IMR-90 (cell line): ENCODE data around the gene PCDHB11. TPM values are rescaled to one million over a fixed set of nuclear protein-coding genes. Genes with fewer than 3 reads are reported as not detected.
"Not testable (repeated sequence)": the region's sequence is repeated elsewhere in the genome, so short reads cannot be mapped to it uniquely, and the experiment has no call there.

Source experiments
- ATAC-seq: fragments of 200-7000 bp; cut with Tn5 transposase; 2 replicates; pipeline ENCODE4 v1.9.1; 2020; ENCODE audit warnings: low read depth, mild to moderate bottlenecking, moderate library complexity
- BruUV-seq: library from RNA; stranded (reverse); fragments of 400-500 nt; replicated peaks from 2 replicates; lab custom pipeline; 2021; lab: Mats Ljungman, UMichigan
- CTCF ChIA-PET: fragments of 300-600 bp; formaldehyde crosslinking; extraction: SDS; loops from one replicate; lab custom pipeline; 2021; ENCODE audit warnings: antibody characterized with exemption; lab: Yijun Ruan, JAX
- POLR2A ChIA-PET: fragments of 300-600 bp; sonication (Branson Sonifier 250); formaldehyde crosslinking; loops from one replicate; lab custom pipeline; 2022; ENCODE audit warnings: antibody characterized with exemption; ENCODE audit not compliant: unreplicated experiment; lab: Charles Lee
- DNase-seq: peaks from one replicate; pipeline ENCODE4 v3.0.0; 2013
- H2AFZ ChIP-seq: replicated peaks from 2 replicates; pipeline ENCODE3; 2013; ENCODE audit warnings: low read length, mild to moderate bottlenecking; ENCODE audit not compliant: poor library complexity
- H2AK5ac ChIP-seq: 2 replicates; pipeline ENCODE4 v1.6.1; 2013; ENCODE audit warnings: low read depth, low read length, inconsistent platforms
- H2AK9ac ChIP-seq: replicated peaks from 2 replicates; pipeline ENCODE3; 2013; ENCODE audit warnings: mild to moderate bottlenecking, low read depth, low read length, moderate library complexity; ENCODE audit not compliant: poor library complexity
- H2BK120ac ChIP-seq: 2 replicates; pipeline ENCODE4 v1.6.1; 2013; ENCODE audit warnings: low read depth, low read length, inconsistent platforms
- H2BK15ac ChIP-seq: 3 replicates; pipeline ENCODE4 v1.6.1; 2013; ENCODE audit warnings: low read depth, low read length, inconsistent platforms
- H2BK20ac ChIP-seq: 2 replicates; pipeline ENCODE4 v1.6.1; 2013; ENCODE audit warnings: low read depth, mild to moderate bottlenecking, inconsistent platforms, low read length, moderate library complexity
- H2BK5ac ChIP-seq: 2 replicates; pipeline ENCODE4 v1.6.1; 2013; ENCODE audit warnings: mild to moderate bottlenecking, low read depth, low read length, inconsistent platforms; ENCODE audit not compliant: poor library complexity, severe bottlenecking
- H3K14ac ChIP-seq: replicated peaks from 2 replicates; pipeline ENCODE4 v1.6.1; 2013; ENCODE audit warnings: low read depth, low read length, inconsistent platforms
- H3K18ac ChIP-seq: 2 replicates; pipeline ENCODE4 v1.6.1; 2013; ENCODE audit warnings: low read depth, low read length, control low read depth
- H3K23ac ChIP-seq: 2 replicates; pipeline ENCODE4 v1.6.1; 2013; ENCODE audit warnings: low read depth, low read length, inconsistent platforms
- H3K27ac ChIP-seq: 2 replicates; pipeline ENCODE4 v1.5.1; 2013; ENCODE audit warnings: mild to moderate bottlenecking, control low read depth, low read length; ENCODE audit not compliant: insufficient read depth
- H3K27me3 ChIP-seq: 2 replicates; pipeline ENCODE4 v1.6.1; 2013; ENCODE audit warnings: low read length; ENCODE audit not compliant: control insufficient read depth, insufficient read depth
- H3K36me3 ChIP-seq: 2 replicates; pipeline ENCODE4 v1.6.1; 2013; ENCODE audit warnings: low read length, mixed read lengths; ENCODE audit not compliant: control insufficient read depth, insufficient read depth
- H3K4ac ChIP-seq: 2 replicates; pipeline ENCODE4 v1.6.1; 2013; ENCODE audit warnings: low read depth, low read length, inconsistent platforms
- H3K4me1 ChIP-seq: 2 replicates; pipeline ENCODE4 v1.6.1; 2013; ENCODE audit warnings: low read length, mixed read lengths; ENCODE audit not compliant: control insufficient read depth, insufficient read depth
- H3K4me2 ChIP-seq: 2 replicates; pipeline ENCODE4 v1.6.1; 2013; ENCODE audit warnings: low read depth, mild to moderate bottlenecking, control low read depth, low read length, moderate library complexity
- H3K4me3 ChIP-seq: 2 replicates; pipeline ENCODE4 v1.5.1; 2013; ENCODE audit warnings: low read depth, mild to moderate bottlenecking, control low read depth, low read length, moderate library complexity; ENCODE audit not compliant: insufficient read depth
- H3K56ac ChIP-seq: 2 replicates; pipeline ENCODE4 v1.6.1; 2013; ENCODE audit warnings: low read length, inconsistent platforms; ENCODE audit not compliant: insufficient read depth; ENCODE audit errors: extremely low read depth
- H3K79me1 ChIP-seq, 2 experiments: 2 replicates each; pipeline ENCODE4 v1.6.1; 2013; ENCODE audit warnings: low read length in 2 of 2, inconsistent platforms in 1 of 2, low read depth in 1 of 2
- H3K9ac ChIP-seq: 2 replicates; pipeline ENCODE4 v1.6.1; 2013; ENCODE audit warnings: low read depth, low read length, control low read depth
- H3K9me1 ChIP-seq: 2 replicates; pipeline ENCODE4 v1.6.1; 2013; ENCODE audit warnings: low read length, inconsistent platforms; ENCODE audit not compliant: insufficient read depth
- H3K9me3 ChIP-seq: 2 replicates; pipeline ENCODE4 v1.6.1; 2013; ENCODE audit warnings: low read length; ENCODE audit not compliant: control insufficient read depth, insufficient read depth
- H4K20me1 ChIP-seq: 2 replicates; pipeline ENCODE4 v1.6.1; 2013; ENCODE audit warnings: low read length, inconsistent platforms; ENCODE audit not compliant: insufficient read depth
- H4K5ac ChIP-seq: 2 replicates; pipeline ENCODE4 v1.6.1; 2013; ENCODE audit warnings: mild to moderate bottlenecking, low read depth, low read length, control low read depth
- H4K8ac ChIP-seq, 2 experiments: 2 replicates each; pipeline ENCODE4 v1.6.1; 2013; ENCODE audit warnings: low read depth in 2 of 2, low read length in 2 of 2, control low read depth in 1 of 2, inconsistent platforms in 1 of 2
- H4K91ac ChIP-seq: 2 replicates; pipeline ENCODE4 v1.6.1; 2013; ENCODE audit warnings: low read depth, low read length, inconsistent platforms; ENCODE audit not compliant: insufficient read depth
- WGBS, 2 experiments: methylation state at CpG; one replicate each; pipeline versions ENCODE4 v1.1.5 to v1.1.7; 2013; ENCODE audit warnings: missing lambda C conversion rate in 2 of 2; ENCODE audit not compliant: insufficient read length in 1 of 2; ENCODE audit errors: extremely low coverage in 2 of 2; 5-methylcytosine and 5-hydroxymethylcytosine counted together
- dilution Hi-C: fragments of 300-500 bp; cut with HindIII; formaldehyde crosslinking; loops from one replicate; pipeline ENCODE4 v1.14.3; 2018; ENCODE audit warnings: low sequenced_read_pairs; ENCODE audit not compliant: unreplicated experiment
- in situ Hi-C: fragments of 300-500 bp; cut with MboI; formaldehyde crosslinking; loops from 3 replicates; pipeline ENCODE4 v1.14.3; 2019; ENCODE audit warnings: low sequenced_read_pairs, inconsistent platforms, mixed read lengths
- intact Hi-C: fragments of 100-400 bp; cut with micrococcal nuclease; formaldehyde crosslinking; loops from 2 replicates; pipeline ENCODE4 v1.10.0; 2022
- polyA plus RNA-seq, 3 experiments: library from polyadenylated mRNA; depleted of rRNA; stranded (reverse); fragments of >200 nt; gene quantifications; 2 replicates each; pipeline ENCODE4 v1.2.3, GENCODE V29; 2012; ENCODE audit warnings: low replicate concordance in 1 of 3
- total RNA-seq: library from RNA; depleted of rRNA; stranded (reverse); fragments of >200 nt; gene quantifications from 2 replicates; pipeline ENCODE4 v1.2.3, GENCODE V29; 2012

Gene PCDHB11
- total and polyA plus RNA-seq, 2 of the 4 experiments (the other 2 are of a cell fraction), result under 0.01 to 0.05 TPM

- H2BK20ac ChIP-seq, H2AK5ac ChIP-seq, H2AK9ac ChIP-seq, H2BK5ac ChIP-seq, DNase-seq, H3K14ac ChIP-seq, H4K8ac ChIP-seq, H3K79me1 ChIP-seq, H4K91ac ChIP-seq, dilution Hi-C loops, intact Hi-C loops, ATAC-seq, H2BK15ac ChIP-seq, H3K4me2 ChIP-seq, H4K5ac ChIP-seq, H3K36me3 ChIP-seq, in situ Hi-C loops, H2BK120ac ChIP-seq, POLR2A ChIA-PET, H3K23ac ChIP-seq, H3K4me3 ChIP-seq, H3K56ac ChIP-seq, H3K27me3 ChIP-seq, H3K9ac ChIP-seq, H2AFZ ChIP-seq, BruUV-seq, H3K27ac ChIP-seq, H3K4ac ChIP-seq, H3K18ac ChIP-seq, CTCF ChIA-PET, H4K20me1 ChIP-seq, H3K4me1 ChIP-seq, H3K9me1 ChIP-seq: not testable (repeated sequence)
- WGBS, 2 experiments, result 33% methylated on average over 14 of the region's 40 CpGs; no CpG with 5 or more reads in 1 of the 2 experiments
- H3K9me3 ChIP-seq, result peaks cover 20% of the 10 kb centered on the region; the same call in 1 of the 2 replicates
These were observed 16.1 kb downstream of the PCDHB11 start for GRCh38 chr5:141215504-141215903.

- H3K9ac ChIP-seq, CTCF ChIA-PET, H2BK120ac ChIP-seq, in situ Hi-C loops, POLR2A ChIA-PET, H3K27ac ChIP-seq, H3K27me3 ChIP-seq, H4K91ac ChIP-seq, H2AK5ac ChIP-seq, H4K8ac ChIP-seq, H3K4me1 ChIP-seq, DNase-seq, H2BK5ac ChIP-seq, intact Hi-C loops, H3K14ac ChIP-seq, H2BK20ac ChIP-seq, H3K79me1 ChIP-seq, H3K4me3 ChIP-seq, dilution Hi-C loops, H2AK9ac ChIP-seq, H3K18ac ChIP-seq, ATAC-seq, BruUV-seq, H3K9me1 ChIP-seq, H2BK15ac ChIP-seq, H4K5ac ChIP-seq, H4K20me1 ChIP-seq, H3K4ac ChIP-seq, H3K36me3 ChIP-seq, H3K56ac ChIP-seq, H3K23ac ChIP-seq, H3K4me2 ChIP-seq, H2AFZ ChIP-seq: not testable (repeated sequence)
- WGBS, 2 experiments, result no CpG with 5 or more reads among the region's 26 CpGs
- H3K9me3 ChIP-seq, result peaks cover 18% of the 10 kb centered on the region; the same call in 1 of the 2 replicates
These were observed 16.6 kb downstream of the PCDHB11 start for GRCh38 chr5:141216035-141216434.
